OCI-LY7 (cell line): Measurements from ENCODE around the gene SLC26A6.

Source experiments
- CTCF ChIP-seq: fragments of 200-600 bp; sonication (generic); conservative IDR thresholded peaks from 2 replicates; pipeline ENCODE4 v1.5.1; 2014; ENCODE audit warnings: mild to moderate bottlenecking, antibody characterized with exemption, low read length, moderate library complexity, mixed read lengths
- EZH2phosphoT487 ChIP-seq: fragments of 200-600 bp; sonication (generic); IDR thresholded peaks from 2 replicates; pipeline ENCODE4 v1.6.1; 2018; ENCODE audit warnings: low read depth, borderline replicate concordance, mild to moderate bottlenecking, mixed run types, antibody characterized with exemption, low read length, moderate library complexity, mixed read lengths

GRCh38 chr3:48680811-48681540 is 45.7 kb upstream of the SLC26A6 start:
- no peak for TF ChIP-seq EZH2phosphoT487
- TF ChIP-seq CTCF = no peak
